Measurements from ENCODE around the gene CCDC134.
"Not testable (repeated sequence)": the region's sequence is repeated elsewhere in the genome, so short reads cannot be mapped to it uniquely, and the experiment has no call there.

CCDC134 gene

DNA sequence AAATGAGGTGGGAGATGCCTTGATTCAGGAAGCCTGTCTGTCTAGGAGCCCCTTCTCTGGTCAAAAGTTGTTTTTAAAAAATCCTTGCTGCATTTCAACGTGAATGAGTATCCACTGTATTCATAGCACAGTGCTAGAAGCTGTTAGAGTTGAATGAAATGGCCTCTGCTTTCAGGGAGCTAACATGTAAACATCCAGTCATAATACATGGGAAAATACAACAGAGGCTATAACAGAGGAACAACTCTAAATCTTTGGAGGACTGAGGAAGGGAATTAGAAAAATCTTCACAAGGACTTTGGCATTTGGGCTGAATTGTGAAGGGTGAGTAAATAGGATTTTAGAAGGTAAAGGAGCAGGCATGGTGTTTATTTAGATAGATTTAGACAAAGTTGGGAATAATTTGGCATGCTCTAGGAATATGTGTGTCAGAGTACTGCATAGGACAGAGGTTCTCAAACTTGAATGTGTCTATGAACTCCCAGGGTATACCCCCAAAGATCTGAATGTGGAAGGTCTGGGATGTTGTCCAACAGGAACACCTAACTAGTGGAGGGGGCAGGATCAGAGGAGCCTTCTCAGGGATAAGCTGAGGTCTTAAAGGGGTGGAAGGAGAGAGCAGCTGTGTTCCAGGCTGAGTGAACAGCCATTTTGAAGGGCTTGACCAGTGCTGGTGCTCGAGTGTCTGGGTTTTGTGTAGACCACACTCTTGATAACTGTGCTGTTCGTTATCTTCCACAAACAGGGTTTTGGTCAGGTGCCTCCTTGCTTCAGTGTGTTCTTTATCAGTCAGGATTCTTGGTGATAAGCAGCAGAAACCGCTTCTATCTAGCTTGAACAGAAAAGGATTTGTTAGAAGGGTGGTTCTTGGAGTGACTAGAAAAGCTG is 45.1 kb downstream of the CCDC134 start:
- DNase-seq, result no peak

DNA sequence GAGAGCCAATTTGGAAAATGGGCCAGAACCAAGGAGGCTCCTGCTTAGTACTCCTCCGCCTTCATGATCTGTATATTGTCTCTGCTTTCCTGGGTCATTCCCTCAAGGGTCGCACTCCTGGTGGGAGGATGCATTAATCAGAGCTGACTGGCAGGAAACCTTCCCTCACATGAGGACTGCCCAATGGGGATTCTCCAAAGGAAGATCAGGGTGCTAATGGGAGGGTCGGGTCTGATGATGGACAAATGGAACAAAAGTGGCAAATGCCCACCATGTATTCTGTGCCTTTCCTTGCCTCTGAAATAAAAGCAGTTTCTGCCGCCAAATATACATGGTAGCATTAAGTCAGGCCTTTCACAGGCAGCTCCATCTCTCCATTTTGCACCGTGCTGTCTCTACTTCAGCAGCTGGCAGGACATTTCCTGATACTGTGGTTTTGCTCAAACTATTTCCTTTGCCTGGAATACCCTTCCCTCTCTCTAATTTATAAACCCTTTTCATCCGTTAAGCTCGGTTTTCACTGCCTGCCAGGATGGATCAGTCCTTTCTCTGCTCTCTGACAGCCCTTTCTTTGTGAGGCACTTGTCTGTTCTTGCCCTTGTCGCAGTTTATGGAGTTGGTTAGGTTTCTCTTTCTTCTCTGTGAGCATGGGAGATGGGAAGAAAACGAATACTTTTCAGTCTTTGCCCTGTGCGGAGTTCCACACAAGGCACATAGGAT is 45.9 kb downstream of the CCDC134 start:
- no peak for DNase-seq

DNA sequence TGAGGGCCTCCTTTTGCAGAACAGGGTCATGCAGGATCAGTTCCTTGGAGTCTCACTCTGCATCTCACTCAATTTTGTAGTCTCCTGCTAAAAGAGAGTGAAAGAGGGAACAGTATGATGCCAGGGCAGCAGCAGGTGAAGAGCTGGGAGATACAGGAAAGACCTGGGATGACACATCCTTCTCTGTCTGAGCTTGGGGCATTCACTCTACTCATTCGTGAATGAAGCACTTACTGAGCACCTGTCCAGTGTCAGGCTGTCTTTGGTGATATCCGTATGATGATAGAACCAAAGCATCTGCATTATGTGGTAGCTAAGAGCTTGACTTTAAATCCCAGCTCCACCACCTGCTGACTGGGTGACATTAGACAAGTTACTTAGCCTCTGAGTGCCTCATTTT is 46.8 kb downstream of the CCDC134 start:
- DNase-seq, result no peak

DNA sequence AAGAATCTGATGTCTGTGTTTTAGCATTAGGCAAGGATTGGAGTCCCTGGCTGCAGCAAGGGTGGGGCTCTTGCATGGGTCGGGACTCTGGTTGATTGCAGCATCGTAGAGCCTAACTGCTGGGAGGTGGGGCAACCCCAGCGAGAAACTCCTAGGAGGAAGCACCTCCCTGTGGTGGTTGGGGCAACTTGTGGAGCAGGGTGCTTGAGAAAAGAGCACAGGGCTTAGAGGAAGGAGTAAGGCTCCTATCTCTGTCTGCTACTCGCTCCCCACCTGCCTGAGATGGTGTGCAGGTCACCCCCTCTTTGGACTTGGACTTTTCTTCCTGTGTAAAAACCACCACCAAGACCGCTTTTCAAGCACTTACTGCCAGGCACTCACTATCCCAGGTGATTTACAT is 48.0 kb downstream of the CCDC134 start:
- no peak for DNase-seq

DNA sequence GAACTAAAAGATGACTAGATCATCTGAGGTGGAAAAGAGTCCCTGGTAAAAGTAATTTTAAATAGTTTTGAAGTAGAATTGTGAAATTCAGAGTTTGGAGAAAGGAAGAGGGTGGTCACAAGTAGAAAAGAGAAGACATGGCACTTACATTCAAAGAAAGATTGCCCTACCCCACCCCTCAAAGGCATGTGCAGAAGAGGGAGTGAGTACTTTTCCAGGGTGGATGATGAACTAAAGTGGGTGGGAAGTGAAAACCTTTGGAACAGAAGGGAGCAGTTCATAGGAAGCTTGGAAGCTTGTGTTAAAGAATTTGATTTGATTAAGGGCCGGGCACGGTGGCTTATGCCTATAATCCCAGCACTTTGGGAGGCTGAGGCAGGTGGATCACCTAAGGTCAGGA is 56.0 kb downstream of the CCDC134 start:
- DNase-seq, result no peak

DNA sequence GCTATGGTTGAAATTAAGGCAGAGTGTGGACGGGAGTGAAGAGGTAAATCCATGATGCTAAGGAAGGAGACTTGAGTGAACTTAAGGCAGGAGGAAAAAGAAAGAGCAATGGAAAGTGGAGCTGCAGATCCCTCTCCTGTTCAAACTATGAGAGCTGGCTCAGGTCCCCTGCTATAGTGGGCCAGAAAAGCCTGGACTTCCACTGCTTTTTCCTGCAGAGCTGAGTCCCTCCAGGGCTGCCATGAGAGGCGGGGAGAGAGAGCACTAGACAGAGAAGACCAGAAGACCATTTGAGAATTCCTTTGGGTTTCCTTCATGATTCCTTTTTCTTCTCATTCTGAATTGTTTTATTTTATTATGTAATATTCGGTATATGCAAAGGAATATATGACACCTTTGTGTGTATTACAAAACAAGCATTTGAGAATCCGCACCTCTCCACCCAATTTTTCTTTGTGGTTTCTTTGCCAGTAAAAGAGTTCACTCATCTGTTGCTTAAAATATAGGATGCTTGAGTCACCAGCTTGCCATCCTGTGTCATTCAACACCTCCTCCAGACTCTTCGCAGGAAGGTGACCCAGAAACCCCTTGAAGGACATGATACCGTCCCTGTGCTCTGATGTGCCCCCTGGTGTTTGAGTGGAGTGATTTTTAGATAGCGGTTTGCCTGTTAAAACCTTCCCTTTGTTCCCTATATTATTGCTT is 56.8 kb downstream of the CCDC134 start:
- peak; percentile 43 for DNase-seq

DNA sequence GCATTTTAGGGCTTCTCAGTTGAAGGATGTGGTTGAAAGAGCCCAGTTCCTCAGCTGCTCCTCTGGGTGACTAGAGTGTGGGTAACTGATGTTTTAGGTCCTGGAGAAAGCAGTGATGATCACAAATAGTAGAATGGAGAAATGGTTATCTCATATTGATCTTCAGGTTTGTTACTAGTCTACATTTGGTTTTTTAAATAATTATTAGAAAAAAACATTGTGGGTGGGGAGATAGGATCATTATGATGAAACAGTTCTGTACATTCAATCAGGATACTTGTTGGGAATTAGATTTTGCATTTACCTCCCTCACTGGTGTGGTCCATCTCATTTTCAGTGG is 57.4 kb downstream of the CCDC134 start:
- DNase-seq, result no peak

DNA sequence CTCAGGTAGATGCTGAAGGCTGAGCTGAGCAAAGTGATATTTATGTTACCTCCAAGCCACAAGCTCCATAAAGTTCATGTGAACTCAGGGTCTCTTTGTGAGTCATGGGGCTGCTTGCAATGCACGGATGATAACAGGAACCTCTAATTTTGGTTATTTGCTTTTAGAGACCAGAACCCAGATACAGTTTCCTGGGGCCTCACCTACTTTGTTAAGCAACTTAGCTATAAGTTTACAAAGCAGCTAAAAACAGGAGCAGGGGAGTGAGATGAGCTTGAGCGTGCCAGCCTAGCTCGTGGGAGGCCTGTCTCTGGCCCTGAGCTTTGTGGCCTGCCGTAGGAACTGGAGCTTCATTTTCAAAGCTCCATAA is 61.7 kb downstream of the CCDC134 start:
- peak; percentile 21 for DNase-seq

DNA sequence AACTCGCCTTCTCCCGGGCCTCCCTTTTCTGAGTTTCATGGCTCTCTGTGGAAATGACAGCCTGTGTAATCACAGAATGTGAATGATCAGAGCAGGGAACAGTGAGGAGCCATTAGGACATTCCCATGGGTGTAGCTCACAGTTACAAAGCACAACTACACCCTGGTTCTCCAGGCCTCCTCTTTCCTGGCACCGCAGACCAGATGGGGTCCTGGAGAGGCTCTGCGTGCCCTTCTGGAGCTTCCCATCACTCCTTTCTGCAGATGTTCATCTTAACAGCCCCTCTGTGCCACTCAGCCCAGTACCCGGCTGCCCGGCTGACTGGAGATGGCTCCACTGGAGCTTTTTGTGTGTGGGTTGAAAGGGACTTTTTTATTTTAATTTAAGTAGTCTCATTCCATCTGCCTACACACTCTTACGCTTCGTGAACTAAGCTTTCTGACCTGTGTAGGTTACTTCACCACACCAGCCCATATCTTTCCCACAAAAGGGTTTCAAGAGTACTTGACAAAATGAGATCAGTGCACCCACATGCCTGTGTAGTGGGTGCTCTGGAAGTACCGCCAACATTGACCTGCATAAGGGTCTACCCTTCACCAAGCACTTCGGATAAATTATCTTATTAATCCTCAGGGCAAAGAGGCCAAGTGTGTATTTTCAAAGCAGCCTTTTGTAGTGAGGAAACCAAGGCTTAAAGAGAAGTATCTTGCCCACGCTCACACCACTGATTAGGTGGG is 62.2 kb downstream of the CCDC134 start:
- no peak for DNase-seq

DNA sequence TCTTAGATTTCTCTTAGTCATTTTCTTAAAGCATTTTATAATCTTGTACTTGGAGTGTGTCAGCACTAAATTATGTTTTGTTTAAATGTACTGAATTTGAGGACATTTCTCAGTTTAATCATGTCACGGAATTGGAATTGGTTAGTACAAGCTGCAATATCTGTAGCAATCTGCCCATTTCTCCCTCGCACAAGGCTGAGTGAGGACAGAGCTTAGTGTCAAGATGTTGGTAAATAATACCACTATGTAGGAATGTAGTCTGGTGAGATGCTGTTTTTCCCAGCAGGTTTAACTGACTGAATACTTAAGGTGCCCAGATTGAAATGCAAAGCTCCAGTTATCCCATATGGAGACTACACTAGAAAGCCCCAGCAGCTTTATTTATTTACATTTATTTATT is 63.0 kb downstream of the CCDC134 start:
- DNase-seq, result no peak

DNA sequence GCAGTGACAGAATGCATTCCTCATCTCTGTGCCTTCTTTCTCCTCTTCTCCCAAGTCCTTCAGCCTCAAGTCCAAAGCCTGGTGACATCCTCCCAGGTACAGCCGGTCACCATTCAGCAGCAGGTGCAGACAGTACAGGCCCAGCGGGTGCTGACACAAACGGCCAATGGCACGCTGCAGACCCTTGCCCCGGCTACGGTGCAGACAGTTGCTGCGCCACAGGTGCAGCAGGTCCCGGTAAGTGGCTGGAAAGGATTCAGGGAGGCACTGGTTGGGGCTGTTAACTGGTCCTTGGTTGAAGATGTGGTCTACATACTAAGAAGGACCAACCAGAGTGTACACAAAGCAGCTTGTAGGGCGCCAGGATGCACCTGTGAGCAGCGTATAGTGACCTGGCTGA is 68.1 kb downstream of the CCDC134 start:
- no peak for DNase-seq

DNA sequence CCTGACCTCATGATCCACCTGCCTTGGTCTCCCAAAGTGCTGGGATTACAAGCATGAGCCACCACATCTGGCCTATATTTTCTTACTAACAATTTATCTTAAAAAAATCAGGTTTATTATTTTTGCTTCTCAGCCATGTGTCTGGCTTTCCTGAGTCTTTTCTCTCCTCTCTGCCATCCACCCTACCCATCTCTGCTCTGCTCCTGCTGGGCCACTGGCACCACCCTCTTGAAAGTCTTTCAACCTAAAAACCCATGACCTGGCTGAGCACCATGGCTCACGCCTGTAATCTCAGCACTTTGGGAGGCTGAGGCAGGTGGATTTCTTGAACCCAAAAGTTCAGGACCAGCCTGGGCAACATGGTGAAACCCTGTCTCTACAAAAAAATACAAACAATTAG is 69.6 kb downstream of the CCDC134 start:
- DNase-seq, result not testable (repeated sequence)

DNA sequence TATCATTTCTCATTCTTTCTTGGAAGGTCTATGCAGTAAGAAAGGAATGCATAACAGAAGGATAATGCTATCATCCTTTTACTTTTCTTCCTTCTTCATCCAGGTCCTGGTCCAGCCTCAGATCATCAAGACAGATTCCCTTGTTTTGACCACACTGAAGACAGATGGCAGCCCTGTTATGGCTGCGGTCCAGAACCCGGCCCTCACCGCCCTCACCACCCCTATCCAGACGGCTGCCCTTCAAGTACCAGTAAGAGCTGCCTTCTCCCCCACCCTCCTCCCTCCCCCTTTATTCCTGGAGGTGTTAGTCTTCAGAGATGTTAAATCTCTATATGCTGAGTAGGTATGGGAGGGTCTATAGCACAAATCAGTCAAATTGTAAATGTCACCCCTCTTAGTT is 70.3 kb downstream of the CCDC134 start:
- no peak for DNase-seq

DNA sequence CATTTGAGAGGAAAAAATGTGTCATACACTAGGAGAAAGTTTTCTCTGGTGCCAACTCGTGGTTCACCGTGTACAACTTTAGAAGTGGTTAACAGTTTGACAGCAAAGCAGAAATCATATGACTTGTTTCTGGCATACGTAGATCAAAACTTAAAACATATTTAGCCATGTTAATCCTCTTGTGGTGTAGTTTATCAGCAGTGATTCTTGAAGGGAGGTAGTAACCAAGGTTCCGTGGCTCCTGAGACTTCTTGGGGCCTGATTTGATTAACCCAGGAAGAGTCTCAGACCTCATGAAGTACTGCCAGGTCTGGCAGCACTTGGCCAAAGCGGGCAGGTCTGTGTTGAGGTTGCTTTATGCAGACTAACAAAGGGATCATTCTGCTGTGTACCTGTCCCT is 72.9 kb downstream of the CCDC134 start:
- no peak for DNase-seq

DNA sequence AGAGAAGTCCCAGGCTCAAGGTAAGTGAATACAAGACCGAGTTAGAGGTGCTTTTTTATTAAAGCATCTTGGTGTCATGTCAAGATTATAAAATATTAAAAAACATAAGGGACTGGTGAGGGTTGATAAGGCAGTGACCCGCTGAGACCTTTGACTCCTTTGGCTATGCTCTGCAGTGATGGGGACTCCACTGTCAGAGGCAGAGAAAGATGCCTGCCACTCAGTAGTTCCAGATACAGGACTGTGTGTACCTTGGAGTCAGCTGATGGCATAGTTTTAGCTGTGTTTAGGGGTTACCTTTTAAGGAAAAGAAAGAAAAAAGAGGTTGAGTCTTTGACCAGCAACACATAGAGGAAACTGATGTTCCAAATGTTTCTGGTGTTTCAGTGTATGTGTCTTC is 73.6 kb downstream of the CCDC134 start:
- DNase-seq, result no peak

DNA sequence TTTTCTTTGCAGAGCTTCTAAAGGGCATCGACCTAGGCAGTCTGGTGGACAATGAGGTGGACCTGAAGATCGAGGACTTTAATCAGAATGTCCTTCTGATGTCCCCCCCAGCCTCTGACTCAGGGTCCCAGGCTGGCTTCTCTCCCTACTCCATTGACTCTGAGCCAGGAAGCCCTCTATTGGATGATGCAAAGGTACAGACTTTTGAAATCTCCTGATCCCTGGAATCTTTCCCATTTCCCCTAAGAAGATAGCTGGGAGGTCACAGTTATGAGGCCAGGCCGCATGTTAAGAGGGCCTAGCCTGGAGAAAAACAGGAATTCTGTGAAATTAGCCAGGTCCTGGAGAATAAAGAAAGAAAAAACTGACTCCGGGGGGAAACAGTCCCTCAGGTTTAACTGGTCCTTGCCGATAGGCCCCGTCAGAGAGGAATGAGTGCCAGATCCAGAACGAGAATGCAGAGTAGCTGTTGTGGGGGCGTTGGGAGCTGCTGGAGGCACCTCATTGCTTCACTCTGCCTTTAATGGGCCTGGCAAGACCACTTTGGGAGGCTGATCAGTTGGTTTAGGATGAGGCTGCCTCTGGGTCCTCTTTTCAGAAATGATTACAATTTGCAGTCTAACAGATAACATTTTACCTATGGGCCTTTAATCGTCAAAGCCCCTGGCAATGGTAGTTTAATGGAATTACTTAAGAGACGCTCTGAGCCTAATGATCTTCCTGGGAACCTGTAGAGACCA is 75.2 kb downstream of the CCDC134 start:
- DNase-seq, result no peak
